ENCODE results near the gene CGN.

The CGN gene

GRCh38 chr1:151491641-151492040 is 19.5 kb upstream of the CGN start:
- TF ChIP-seq, protein P1, sequence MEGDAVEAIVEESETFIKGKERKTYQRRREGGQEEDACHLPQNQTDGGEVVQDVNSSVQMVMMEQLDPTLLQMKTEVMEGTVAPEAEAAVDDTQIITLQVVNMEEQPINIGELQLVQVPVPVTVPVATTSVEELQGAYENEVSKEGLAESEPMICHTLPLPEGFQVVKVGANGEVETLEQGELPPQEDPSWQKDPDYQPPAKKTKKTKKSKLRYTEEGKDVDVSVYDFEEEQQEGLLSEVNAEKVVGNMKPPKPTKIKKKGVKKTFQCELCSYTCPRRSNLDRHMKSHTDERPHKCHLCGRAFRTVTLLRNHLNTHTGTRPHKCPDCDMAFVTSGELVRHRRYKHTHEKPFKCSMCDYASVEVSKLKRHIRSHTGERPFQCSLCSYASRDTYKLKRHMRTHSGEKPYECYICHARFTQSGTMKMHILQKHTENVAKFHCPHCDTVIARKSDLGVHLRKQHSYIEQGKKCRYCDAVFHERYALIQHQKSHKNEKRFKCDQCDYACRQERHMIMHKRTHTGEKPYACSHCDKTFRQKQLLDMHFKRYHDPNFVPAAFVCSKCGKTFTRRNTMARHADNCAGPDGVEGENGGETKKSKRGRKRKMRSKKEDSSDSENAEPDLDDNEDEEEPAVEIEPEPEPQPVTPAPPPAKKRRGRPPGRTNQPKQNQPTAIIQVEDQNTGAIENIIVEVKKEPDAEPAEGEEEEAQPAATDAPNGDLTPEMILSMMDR (IDR thresholded peaks at IDR 0.05) = no peak

- TF ChIP-seq, protein P1 (IDR thresholded peaks at IDR 0.05) = no peak
Measured at GRCh38 chr1:151492120-151492519, 19.1 kb upstream of the CGN start.

DNA sequence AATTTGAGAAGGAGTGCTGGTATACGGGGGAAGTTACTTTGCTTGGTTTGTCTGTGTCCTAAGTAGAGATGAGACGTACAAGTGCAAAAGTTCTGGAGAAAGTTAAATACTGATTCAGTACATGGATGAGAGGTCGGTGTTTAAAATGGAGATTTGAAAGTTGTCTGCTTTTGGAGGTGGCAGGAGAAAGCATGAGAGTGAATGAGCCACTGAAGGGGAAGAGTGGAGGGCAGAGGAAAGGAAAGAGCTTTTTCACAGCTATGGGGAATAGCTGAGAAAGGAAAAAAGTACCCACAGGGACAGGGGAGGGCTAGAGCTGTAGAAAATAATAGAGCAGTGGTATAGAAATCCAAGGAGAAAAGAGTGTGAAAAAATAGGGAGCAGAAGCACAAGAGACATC is 18.1 kb upstream of the CGN start:
- TF ChIP-seq, protein P1 (IDR thresholded peaks at IDR 0.05) = no peak

GRCh38 chr1:151494741-151495281 is 16.4 kb upstream of the CGN start:
- TF ChIP-seq, protein P1 (IDR thresholded peaks at IDR 0.05) = no peak

GRCh38 chr1:151495316-151495715 is 15.9 kb upstream of the CGN start:
- TF ChIP-seq, protein P1 (IDR thresholded peaks at IDR 0.05) = no peak

DNA sequence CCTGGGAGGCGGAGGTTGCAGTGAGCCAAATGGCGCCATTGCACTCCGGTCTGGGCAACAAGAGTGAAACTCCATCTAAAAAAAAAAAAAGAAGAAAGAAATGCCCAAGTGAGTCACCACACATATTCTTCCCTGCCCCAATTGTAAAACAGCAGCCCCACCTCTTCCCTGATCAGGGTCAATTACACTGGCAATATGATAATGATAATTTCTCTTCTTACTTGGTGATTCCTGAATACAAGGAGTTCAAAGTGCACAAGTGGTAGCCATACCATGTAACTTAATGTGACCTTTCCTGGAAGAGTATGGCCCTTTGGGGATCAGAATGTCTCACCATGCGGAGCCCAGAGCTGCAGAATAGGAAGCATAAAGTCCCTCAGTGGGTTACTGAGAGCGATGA is 11.8 kb upstream of the CGN start:
- TF ChIP-seq, protein P1 (IDR thresholded peaks at IDR 0.05) = no peak

DNA sequence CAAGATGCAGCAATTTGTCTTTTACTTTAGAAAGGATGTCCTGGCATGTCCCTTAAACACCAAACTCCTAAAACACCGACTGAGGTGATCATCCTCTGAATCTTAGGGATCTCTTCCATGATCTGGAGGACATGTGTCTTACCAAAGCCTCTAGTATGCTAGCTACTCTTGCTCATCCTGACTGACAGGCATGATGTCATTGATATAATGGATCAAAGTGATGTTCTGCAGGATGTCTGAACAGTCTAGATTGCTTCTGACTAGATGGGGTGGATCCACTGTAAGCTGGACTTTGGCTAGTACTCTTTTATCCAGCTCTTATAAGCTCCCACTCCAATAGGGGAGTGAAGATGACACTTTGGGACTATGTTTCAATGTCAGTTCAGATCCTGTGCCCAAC is 11.3 kb upstream of the CGN start:
- TF ChIP-seq, protein P1 (IDR thresholded peaks at IDR 0.05) = no peak

DNA sequence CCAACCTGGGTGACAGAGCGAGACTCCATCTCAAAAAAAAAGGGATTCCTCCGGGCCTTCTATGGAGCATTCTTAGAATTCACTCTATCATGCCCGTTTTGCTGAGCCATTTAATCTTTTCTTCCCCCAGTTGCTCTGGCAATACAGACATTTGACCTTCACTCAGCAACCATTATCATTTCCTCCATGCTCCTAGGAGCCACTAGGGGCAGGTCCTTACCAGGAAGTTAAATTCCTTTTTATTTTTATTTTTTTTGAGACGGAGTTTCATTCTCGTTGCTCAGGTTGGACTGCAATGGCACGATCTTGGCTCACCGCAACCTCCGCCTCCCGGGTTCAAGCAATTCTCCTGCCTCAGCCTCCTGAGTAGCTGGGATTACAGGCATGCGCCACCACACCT is 9.7 kb upstream of the CGN start:
- TF ChIP-seq, protein P1 (IDR thresholded peaks at IDR 0.05) = peak; percentile 33; the same call in 1 of the 2 replicates

All from LNCAP (cell line).